A549 (cell line): ENCODE results near the gene SLC25A17. TPM values are rescaled to one million over a fixed set of nuclear protein-coding genes. Genes with fewer than 3 reads are reported as not detected.

ENCODE experiments used
- ATAC-seq, 2 experiments: fragments of 200-7000 bp in 1 of 2; fragments of >200 bp in 1 of 2; cut with Nextera tagmentation in 1 of 2; cut with Tn5 transposase in 1 of 2; 3 replicates each; pipeline versions ENCODE4 v1.8.0 to v1.9.1; 2018 to 2020; ENCODE audit warnings: mild to moderate bottlenecking in 1 of 2, moderate library complexity in 1 of 2
- CTCF ChIA-PET: fragments of 300-600 bp; sonication (Branson Sonifier 250); formaldehyde crosslinking; extraction: SDS; loops from one replicate; lab custom pipeline; 2021; ENCODE audit warnings: antibody characterized with exemption, inconsistent platforms; lab: Yijun Ruan, JAX
- POLR2A ChIA-PET: fragments of 350-600 bp; formaldehyde crosslinking; extraction: SDS; loops from one replicate; lab custom pipeline; 2021; ENCODE audit warnings: antibody characterized with exemption, inconsistent platforms; lab: Yijun Ruan, JAX
- DNase-seq, 2 experiments: peaks; one replicate each; pipeline versions ENCODE4 v3.0.0 to v3.0.0-alpha.2; 2011 to 2016; ENCODE audit warnings: low read depth in 1 of 2, low spot score in 1 of 2
- FAIRE-seq: peaks from 2 replicates; lab custom pipeline; 2011; peaks lifted over from hg19 to GRCh38; lab: Jason Lieb, UNC
- H3K27ac ChIP-seq, 2 experiments: fragments of >200 bp; sonication (Bioruptor Twin); formaldehyde crosslinking; 3 replicates each; pipeline ENCODE4 v1.5.1; 2016 to 2017
- H3K4me1 ChIP-seq: fragments of >200 bp; sonication (Bioruptor Twin); formaldehyde crosslinking; 3 replicates; pipeline ENCODE4 v1.6.1; 2016
- H3K4me2 ChIP-seq: fragments of >200 bp; sonication (Bioruptor Twin); formaldehyde crosslinking; 3 replicates; pipeline ENCODE4 v1.6.1; 2016
- H3K4me3 ChIP-seq: fragments of >200 bp; sonication (Bioruptor Twin); formaldehyde crosslinking; 3 replicates; pipeline ENCODE4 v1.5.1; 2016
- H3K9me3 ChIP-seq: fragments of >200 bp; sonication (Bioruptor Twin); formaldehyde crosslinking; 3 replicates; pipeline ENCODE4 v1.6.1; 2016
- CEBPB ChIP-seq, 2 experiments: fragments of >200 bp in 1 of 2; sonication (Bioruptor Twin) in 1 of 2; formaldehyde crosslinking in 1 of 2; IDR thresholded peaks; 2 replicates each; pipeline ENCODE4 v1.6.1; 2012 to 2016
- EHF ChIP-seq: fragments of 250-450 bp; sonication (Bioruptor Pico); IDR thresholded peaks from 2 replicates; pipeline ENCODE4 v1.5.0; 2020; ENCODE audit warnings: mild to moderate bottlenecking
- FOSL2 ChIP-seq, 2 experiments: fragments of 450-650 bp in 1 of 2; fragments of >200 bp in 1 of 2; sonication (Bioruptor Twin) in 1 of 2; formaldehyde crosslinking; IDR thresholded peaks; 2 replicates each; pipeline versions ENCODE4 v1.5.0 to v1.6.1; 2016 to 2020; ENCODE audit warnings: mild to moderate bottlenecking in 1 of 2, moderate library complexity in 1 of 2
- GATA3 ChIP-seq: IDR thresholded peaks from 2 replicates; pipeline ENCODE4 v1.6.1; 2012; ENCODE audit warnings: borderline replicate concordance
- HOXB5 ChIP-seq: fragments of 250-450 bp; sonication (Bioruptor Pico); IDR thresholded peaks from 2 replicates; pipeline ENCODE4 v1.5.0; 2020; ENCODE audit warnings: mild to moderate bottlenecking, moderate library complexity
- JUNB ChIP-seq: fragments of >200 bp; sonication (Bioruptor Twin); formaldehyde crosslinking; IDR thresholded peaks from 2 replicates; pipeline ENCODE4 v1.6.1; 2016
- KDM1A ChIP-seq: fragments of 200-600 bp; sonication (generic); IDR thresholded peaks from 2 replicates; pipeline ENCODE4 v1.6.1; 2016; ENCODE audit warnings: low read depth, mild to moderate bottlenecking
- MAFK ChIP-seq: fragments of 450-650 bp; IDR thresholded peaks from 2 replicates; pipeline ENCODE4 v1.6.1; 2014; ENCODE audit not compliant: partially characterized antibody
- NPAS2 ChIP-seq: fragments of 250-450 bp; sonication (Bioruptor Pico); IDR thresholded peaks from 2 replicates; pipeline ENCODE4 v1.8.0; 2022; ENCODE audit warnings: mild to moderate bottlenecking, moderate library complexity, borderline replicate concordance
- NR3C1 ChIP-seq: fragments of >200 bp; sonication (Bioruptor Twin); formaldehyde crosslinking; IDR thresholded peaks from 3 replicates; pipeline ENCODE4 v1.6.1; 2017
- RARB ChIP-seq: fragments of 250-450 bp; sonication (Bioruptor Pico); IDR thresholded peaks from 2 replicates; pipeline ENCODE4 v1.8.0; 2021; ENCODE audit warnings: mild to moderate bottlenecking, moderate library complexity
- RNF2 ChIP-seq: fragments of 200-600 bp; sonication (generic); IDR thresholded peaks from 2 replicates; pipeline ENCODE4 v1.6.1; 2016; ENCODE audit warnings: low read depth, mild to moderate bottlenecking, antibody characterized with exemption, moderate library complexity, borderline replicate concordance
- SMC3 ChIP-seq: fragments of >200 bp; sonication (Bioruptor Twin); formaldehyde crosslinking; IDR thresholded peaks from 3 replicates; pipeline ENCODE4 v1.6.1; 2018; ENCODE audit warnings: inconsistent platforms
- TFCP2L1 ChIP-seq: fragments of 250-450 bp; sonication (Bioruptor Pico); IDR thresholded peaks from 2 replicates; pipeline ENCODE4 v1.5.0; 2021; ENCODE audit warnings: mild to moderate bottlenecking
- ZSCAN20 ChIP-seq: fragments of 250-450 bp; sonication (Bioruptor Pico); IDR thresholded peaks from 2 replicates; pipeline ENCODE4 v1.8.0; 2022; ENCODE audit warnings: mild to moderate bottlenecking, moderate library complexity
- WGBS: methylation state at CpG from one replicate; pipeline ENCODE4 v1.1.6; 2017; ENCODE audit errors: missing lambda C conversion rate; 5-methylcytosine and 5-hydroxymethylcytosine counted together
- polyA plus RNA-seq, 4 experiments: library from polyadenylated mRNA; depleted of rRNA in 3 of 4; stranded (reverse); fragments of >200 nt; fragmentation: RNase III in 1 of 4; extraction: RNeasy Plus Mini Kit Qiagen cat#74134 plus additional on column Dnase treatment in 1 of 4; gene quantifications; 2 replicates in 3 of 4; 3 replicates in 1 of 4; pipeline ENCODE4 v1.2.3, GENCODE V29; 2011 to 2017
- TF ChIP-seq, protein P1 (sequence below): fragments of 250-450 bp; sonication (Bioruptor Pico); IDR thresholded peaks from 2 replicates; pipeline ENCODE4 v1.5.0; 2020; ENCODE audit warnings: low read depth, mild to moderate bottlenecking, moderate library complexity
- TF ChIP-seq, protein P2 (sequence below): IDR thresholded peaks from 2 replicates; pipeline ENCODE4 v1.6.1; 2012
- TF ChIP-seq, protein P3 (sequence below): fragments of 200-600 bp; sonication (generic); IDR thresholded peaks from 2 replicates; pipeline ENCODE4 v1.6.1; 2016; ENCODE audit warnings: antibody characterized with exemption, mild to moderate bottlenecking, moderate library complexity

Gene SLC25A17
- polyA plus RNA-seq, 2 of the 4 experiments (the other 2 are of a cell fraction) = 19.9 to 33.7 TPM

DNA sequence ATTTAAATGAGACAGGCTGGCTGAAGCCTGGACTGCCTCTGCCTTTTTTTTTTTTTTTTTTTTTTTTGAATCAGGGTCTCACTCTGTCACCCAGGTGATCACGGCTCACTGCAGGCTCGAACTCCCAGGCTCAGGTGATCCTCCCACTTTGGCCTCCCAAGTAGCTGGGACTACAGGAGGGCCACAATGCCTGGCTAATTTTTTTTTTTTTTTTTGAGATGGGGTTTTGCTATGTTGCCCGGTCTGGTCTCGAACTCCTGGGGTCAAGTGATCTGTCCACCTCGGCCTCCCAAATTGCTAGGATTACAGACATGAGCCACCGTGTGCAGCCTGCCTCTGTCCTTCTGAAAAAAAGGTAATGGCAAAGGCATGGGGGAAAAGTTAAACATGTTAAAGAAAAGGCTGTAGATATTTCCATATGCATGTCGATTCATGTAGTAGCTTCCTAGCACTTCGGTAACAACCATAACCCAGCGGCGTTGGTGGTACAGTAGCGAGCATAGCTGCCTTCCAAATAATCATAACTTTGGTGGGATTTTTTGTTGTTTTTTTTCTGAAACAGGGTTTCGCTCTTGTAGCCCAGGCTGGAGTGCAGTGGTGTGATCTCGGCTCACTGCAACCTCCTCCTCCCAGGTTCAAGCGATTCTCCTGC, 91.1 kb downstream of the SLC25A17 start:
- ATAC-seq (no peak), DNase-seq (no peak), FAIRE-seq (no peak)
- H3K4me1 ChIP-seq = peaks cover 15% of the 10 kb centered on the region
- no peaks in the 10 kb centered on the region for H3K9me3 ChIP-seq
- TF ChIP-seq RNF2 (no peak), KDM1A (no peak), RARB (CRISPR knock-in tag) (no peak)
- POLR2A ChIA-PET = no interaction called here
- CTCF ChIA-PET = interaction anchor here (0.6 kb wide), 2 partner anchors 70 to 835 kb away, joined by 3 to 6 read pairs; no protein-coding TSS in a partner anchor
- no peak overlapping the region for H3K27ac ChIP-seq
- H3K4me3 ChIP-seq = no peak overlapping the region
- H3K4me2 ChIP-seq = no peak overlapping the region
- WGBS = 88% methylated on average over 14 of the region's 14 CpGs

DNA sequence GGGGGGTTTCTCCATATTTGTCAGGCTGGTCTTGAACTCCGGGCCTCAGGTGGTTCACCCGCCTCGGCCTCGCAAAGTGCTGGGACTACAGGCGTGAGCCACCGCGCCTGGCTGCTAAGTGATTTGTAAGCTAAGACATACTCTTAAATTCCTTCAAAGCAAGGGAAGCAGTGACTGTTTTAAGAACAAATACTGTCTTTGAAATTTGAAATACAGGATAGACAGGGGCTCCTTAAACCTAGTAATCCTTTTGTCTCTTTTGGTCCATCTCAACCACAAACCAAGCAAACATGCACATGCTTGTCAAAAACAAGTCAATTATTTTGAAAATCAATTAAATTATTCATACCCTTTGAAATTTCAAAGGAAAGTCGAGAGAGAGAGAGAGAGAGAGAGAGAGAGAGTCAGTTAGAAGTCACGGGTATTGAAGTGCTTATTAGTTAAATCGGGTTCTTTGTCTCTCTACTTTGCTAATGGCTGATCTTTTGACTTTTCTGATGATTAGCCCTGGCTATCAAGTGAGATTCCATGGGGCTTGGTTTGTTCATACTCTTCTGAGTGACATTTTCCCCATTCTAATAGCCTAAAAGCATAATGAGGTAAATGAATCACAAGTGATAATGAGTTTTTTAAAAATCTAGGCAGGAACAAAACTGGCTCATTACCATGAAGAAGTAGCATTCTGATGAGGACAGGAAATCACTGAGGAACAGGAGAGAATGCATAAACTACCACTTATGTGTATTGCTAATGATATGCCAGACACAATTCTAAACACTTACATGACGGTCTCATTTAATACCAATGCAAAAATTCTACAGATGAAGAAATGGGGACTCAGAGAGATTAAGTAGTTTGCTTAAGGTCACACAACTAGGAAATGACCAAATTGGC, 91.8 kb downstream of the SLC25A17 start:
- no peak overlapping the region for H3K27ac ChIP-seq
- peaks cover 7% of the 10 kb centered on the region for H3K4me1 ChIP-seq

DNA sequence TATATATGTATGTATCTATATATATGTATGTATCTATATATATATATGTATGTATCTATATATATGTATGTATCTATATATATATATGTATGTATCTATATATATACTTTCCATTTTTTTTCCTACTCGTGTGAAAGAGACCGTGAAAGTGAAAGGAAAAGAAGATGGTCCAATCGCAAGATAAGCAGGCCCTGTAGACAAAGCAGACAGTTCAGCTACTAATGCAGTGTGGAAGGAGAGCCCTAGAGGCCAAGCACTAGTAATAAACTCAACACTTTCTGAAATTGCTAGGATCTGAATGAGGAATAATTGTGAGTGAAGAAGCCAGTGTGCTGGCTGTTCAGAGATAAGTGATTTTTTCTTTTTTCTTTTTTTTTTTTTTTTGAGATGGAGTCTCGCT, 92.6 kb downstream of the SLC25A17 start:
- peak in 1 of 2 experiments; percentile 48; a peak in 2 of 6 replicates for ATAC-seq
- Histone ChIP-seq H3K27ac (no peak overlapping the region), H3K4me3 (no peak overlapping the region), H3K4me2 (no peak overlapping the region), H3K9me3 (no peaks in the 10 kb centered on the region), H3K4me1 (peaks cover 3% of the 10 kb centered on the region; the same call in 2 of the 3 replicates)
- POLR2A ChIA-PET = no interaction called here
- TF ChIP-seq ZSCAN20 = no peak
- TF ChIP-seq TFCP2L1 (CRISPR knock-in tag) = no peak
- TF ChIP-seq HOXB5 (CRISPR knock-in tag) = no peak
- TF ChIP-seq EHF (CRISPR knock-in tag) = no peak
- TF ChIP-seq NPAS2 = no peak
- no peak for FAIRE-seq
- WGBS = 86% methylated on average over 4 of the region's 4 CpGs
- CTCF ChIA-PET = interaction anchor here (1.4 kb wide), 1 partner anchor 34 kb away, joined by 3 read pairs; no protein-coding TSS in a partner anchor
- DNase-seq = no peak

More for the DNA sequence above, 91.8 kb downstream of the SLC25A17 start:
- Histone ChIP-seq H3K9me3 (no peaks in the 10 kb centered on the region), H3K4me3 (no peak overlapping the region), H3K4me2 (no peak overlapping the region)
- no peak for ATAC-seq
- no peak for DNase-seq
- POLR2A ChIA-PET = no interaction called here
- 84% methylated on average over 11 of the region's 11 CpGs for WGBS
- FAIRE-seq = no peak
- CTCF ChIA-PET = interaction anchor here (0.6 to 1.4 kb wide), 3 partner anchors 33 to 836 kb away, joined by 3 to 6 read pairs (median 3); no protein-coding TSS in a partner anchor
- TF ChIP-seq, protein P1, sequence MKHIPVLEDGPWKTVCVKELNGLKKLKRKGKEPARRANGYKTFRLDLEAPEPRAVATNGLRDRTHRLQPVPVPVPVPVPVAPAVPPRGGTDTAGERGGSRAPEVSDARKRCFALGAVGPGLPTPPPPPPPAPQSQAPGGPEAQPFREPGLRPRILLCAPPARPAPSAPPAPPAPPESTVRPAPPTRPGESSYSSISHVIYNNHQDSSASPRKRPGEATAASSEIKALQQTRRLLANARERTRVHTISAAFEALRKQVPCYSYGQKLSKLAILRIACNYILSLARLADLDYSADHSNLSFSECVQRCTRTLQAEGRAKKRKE (CRISPR knock-in tag) = no peak
- no peak for TF ChIP-seq SMC3
- TF ChIP-seq MAFK = no peak
- TF ChIP-seq FOSL2 (IDR thresholded peaks at IDR 0.05) = no peak
- no peak for TF ChIP-seq FOSL2 (CRISPR knock-in tag; IDR thresholded peaks at IDR 0.05)
- TF ChIP-seq, protein P2, sequence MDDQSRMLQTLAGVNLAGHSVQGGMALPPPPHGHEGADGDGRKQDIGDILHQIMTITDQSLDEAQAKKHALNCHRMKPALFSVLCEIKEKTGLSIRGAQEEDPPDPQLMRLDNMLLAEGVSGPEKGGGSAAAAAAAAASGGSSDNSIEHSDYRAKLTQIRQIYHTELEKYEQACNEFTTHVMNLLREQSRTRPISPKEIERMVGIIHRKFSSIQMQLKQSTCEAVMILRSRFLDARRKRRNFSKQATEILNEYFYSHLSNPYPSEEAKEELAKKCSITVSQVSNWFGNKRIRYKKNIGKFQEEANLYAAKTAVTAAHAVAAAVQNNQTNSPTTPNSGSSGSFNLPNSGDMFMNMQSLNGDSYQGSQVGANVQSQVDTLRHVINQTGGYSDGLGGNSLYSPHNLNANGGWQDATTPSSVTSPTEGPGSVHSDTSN = no peak
- TF ChIP-seq NR3C1 = no peak
- TF ChIP-seq GATA3 = no peak
- TF ChIP-seq, protein P3, sequence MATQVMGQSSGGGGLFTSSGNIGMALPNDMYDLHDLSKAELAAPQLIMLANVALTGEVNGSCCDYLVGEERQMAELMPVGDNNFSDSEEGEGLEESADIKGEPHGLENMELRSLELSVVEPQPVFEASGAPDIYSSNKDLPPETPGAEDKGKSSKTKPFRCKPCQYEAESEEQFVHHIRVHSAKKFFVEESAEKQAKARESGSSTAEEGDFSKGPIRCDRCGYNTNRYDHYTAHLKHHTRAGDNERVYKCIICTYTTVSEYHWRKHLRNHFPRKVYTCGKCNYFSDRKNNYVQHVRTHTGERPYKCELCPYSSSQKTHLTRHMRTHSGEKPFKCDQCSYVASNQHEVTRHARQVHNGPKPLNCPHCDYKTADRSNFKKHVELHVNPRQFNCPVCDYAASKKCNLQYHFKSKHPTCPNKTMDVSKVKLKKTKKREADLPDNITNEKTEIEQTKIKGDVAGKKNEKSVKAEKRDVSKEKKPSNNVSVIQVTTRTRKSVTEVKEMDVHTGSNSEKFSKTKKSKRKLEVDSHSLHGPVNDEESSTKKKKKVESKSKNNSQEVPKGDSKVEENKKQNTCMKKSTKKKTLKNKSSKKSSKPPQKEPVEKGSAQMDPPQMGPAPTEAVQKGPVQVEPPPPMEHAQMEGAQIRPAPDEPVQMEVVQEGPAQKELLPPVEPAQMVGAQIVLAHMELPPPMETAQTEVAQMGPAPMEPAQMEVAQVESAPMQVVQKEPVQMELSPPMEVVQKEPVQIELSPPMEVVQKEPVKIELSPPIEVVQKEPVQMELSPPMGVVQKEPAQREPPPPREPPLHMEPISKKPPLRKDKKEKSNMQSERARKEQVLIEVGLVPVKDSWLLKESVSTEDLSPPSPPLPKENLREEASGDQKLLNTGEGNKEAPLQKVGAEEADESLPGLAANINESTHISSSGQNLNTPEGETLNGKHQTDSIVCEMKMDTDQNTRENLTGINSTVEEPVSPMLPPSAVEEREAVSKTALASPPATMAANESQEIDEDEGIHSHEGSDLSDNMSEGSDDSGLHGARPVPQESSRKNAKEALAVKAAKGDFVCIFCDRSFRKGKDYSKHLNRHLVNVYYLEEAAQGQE = no peak
- no peak for TF ChIP-seq KDM1A
- no peak for TF ChIP-seq CEBPB (IDR thresholded peaks at IDR 0.05)
- no peak for TF ChIP-seq JUNB
- no peak for TF ChIP-seq NPAS2
